T1000 (cell line): ENCODE results near the gene DYNC1LI2.
A peak's percentile ranks its signal among the peaks of the same experiment; 100 is the strongest.
"Not testable (repeated sequence)": the region's sequence is repeated elsewhere in the genome, so short reads cannot be mapped to it uniquely, and the experiment has no call there.

Source experiments
- DNase-seq: peaks from one replicate; lab custom pipeline; 2025; ENCODE audit warnings: mixed read lengths; lab: John Stamatoyannopoulos, UW

DYNC1LI2 gene

GRCh38 chr16:66696669-66697630, 54.5 kb downstream of the DYNC1LI2 start, which contains the start of gene CMTM4:
Gene CMTM4, minus strand, starts transcription at chr16:66696743. Its CDS starts 218 bp downstream, at chr16:66696525.
- DNase-seq: peak; percentile 56

GRCh38 chr16:66695935-66696668, 55.3 kb downstream of the DYNC1LI2 start:
- DNase-seq: no peak

GRCh38 chr16:66695471-66695934, 55.9 kb downstream of the DYNC1LI2 start:
- DNase-seq: no peak

- DNase-seq: no peak
Observed at GRCh38 chr16:66693149-66693548, 58.3 kb downstream of the DYNC1LI2 start.

- no peak for DNase-seq
Observed at GRCh38 chr16:66692341-66692740, 59.1 kb downstream of the DYNC1LI2 start.

- no peak for DNase-seq
Observed at GRCh38 chr16:66691234-66691633, 60.2 kb downstream of the DYNC1LI2 start.

GRCh38 chr16:66690106-66690847, 61.1 kb downstream of the DYNC1LI2 start:
- no peak for DNase-seq

- no peak for DNase-seq
Observed at GRCh38 chr16:66689282-66689681, 62.1 kb downstream of the DYNC1LI2 start.

GRCh38 chr16:66687906-66688625, 63.3 kb downstream of the DYNC1LI2 start:
- DNase-seq: no peak

GRCh38 chr16:66685501-66686115, 65.8 kb downstream of the DYNC1LI2 start:
- not testable (repeated sequence) for DNase-seq

GRCh38 chr16:66682271-66682670, 69.1 kb downstream of the DYNC1LI2 start:
- no peak for DNase-seq

- DNase-seq: no peak
Observed at GRCh38 chr16:66681676-66682075, 69.7 kb downstream of the DYNC1LI2 start.

GRCh38 chr16:66678337-66678736, 73.1 kb downstream of the DYNC1LI2 start:
- DNase-seq: no peak

GRCh38 chr16:66677836-66678235, 73.6 kb downstream of the DYNC1LI2 start:
- DNase-seq: no peak

GRCh38 chr16:66677179-66677578, 74.2 kb downstream of the DYNC1LI2 start:
- DNase-seq: no peak

- no peak for DNase-seq
Observed at GRCh38 chr16:66676599-66676998, 74.8 kb downstream of the DYNC1LI2 start.

GRCh38 chr16:66673691-66674090, 77.7 kb downstream of the DYNC1LI2 start:
- no peak for DNase-seq
